Adipocyte (in vitro differentiated cells): Measurements from ENCODE around the gene LAMTOR5.
"Not testable (repeated sequence)": the region's sequence is repeated elsewhere in the genome, so short reads cannot be mapped to it uniquely, and the experiment has no call there.

Source experiments
- DNase-seq: peaks from one replicate; pipeline ENCODE4 v3.0.0-alpha.2; 2015; ENCODE audit warnings: low read depth
- H3K27me3 ChIP-seq: replicated peaks from 2 replicates; pipeline ENCODE4 v1.7.0; 2013; ENCODE audit warnings: mild to moderate bottlenecking, low read length, moderate library complexity; ENCODE audit not compliant: control insufficient read depth, insufficient read depth
- H3K36me3 ChIP-seq: 2 replicates; pipeline ENCODE4 v1.7.0; 2013; ENCODE audit warnings: low read length, mild to moderate bottlenecking, moderate library complexity; ENCODE audit not compliant: control insufficient read depth, insufficient read depth, severe bottlenecking
- H3K4me1 ChIP-seq: 2 replicates; pipeline ENCODE4 v1.7.0; 2013; ENCODE audit warnings: mild to moderate bottlenecking, low read length, moderate library complexity; ENCODE audit not compliant: control insufficient read depth, insufficient read depth
- H3K4me3 ChIP-seq: 2 replicates; pipeline ENCODE4 v1.7.0; 2013; ENCODE audit warnings: mild to moderate bottlenecking, low read length, moderate library complexity
- H3K9ac ChIP-seq: 2 replicates; pipeline ENCODE4 v1.7.0; 2013; ENCODE audit warnings: mild to moderate bottlenecking, low read length, moderate library complexity
- H3K9me3 ChIP-seq: 2 replicates; pipeline ENCODE4 v1.7.0; 2013; ENCODE audit warnings: mild to moderate bottlenecking, low read length, moderate library complexity; ENCODE audit not compliant: control insufficient read depth

LAMTOR5 gene

DNA sequence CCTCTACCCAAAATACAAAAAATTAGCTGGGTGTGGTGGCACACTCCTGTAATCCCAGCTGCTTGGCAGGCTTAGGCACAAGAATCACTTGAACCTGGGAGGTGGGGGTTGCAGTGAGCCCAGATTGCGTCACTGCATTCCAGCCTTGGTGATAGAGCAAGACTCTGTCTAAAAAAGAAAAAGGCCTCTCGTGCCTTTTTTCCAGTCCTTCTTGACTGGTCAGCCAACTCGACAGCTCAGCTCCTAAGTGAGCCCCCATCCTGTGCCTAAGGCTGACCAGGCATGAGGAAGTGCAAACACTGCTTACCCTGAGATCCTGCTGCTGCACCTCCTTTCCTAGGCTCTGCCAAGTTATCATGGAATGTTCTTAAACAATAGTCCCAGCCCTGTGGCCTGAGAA, 33.4 kb upstream of the LAMTOR5 start:
- DNase-seq = peak; percentile 77
- Histone ChIP-seq H3K4me1 (peaks cover 18% of the 10 kb centered on the region), H3K27me3 (no peaks in the 10 kb centered on the region), H3K9me3 (no peaks in the 10 kb centered on the region), H3K36me3 (no peaks in the 10 kb centered on the region), H3K9ac (peak overlapping the region; percentile 55), H3K4me3 (no peak overlapping the region)

DNA sequence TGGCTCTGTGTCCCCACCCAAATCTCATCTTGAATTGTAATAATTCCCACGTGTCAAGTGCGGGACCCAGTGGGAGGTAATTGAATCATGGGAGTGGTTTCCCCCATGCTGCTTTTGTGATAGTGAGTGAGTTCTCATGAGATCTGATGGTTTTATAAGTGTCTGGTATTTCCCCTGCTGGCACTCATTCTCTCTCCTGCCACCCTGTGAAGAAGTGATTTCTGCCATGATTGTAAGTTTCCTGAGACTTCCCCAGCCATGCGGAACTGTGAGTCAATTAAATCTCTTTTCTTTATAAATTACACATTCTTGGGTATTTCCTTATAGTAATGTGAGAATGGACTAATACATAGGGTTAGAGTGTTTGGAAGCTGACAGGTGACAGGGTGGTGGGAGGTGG, 32.4 kb upstream of the LAMTOR5 start:
- not testable (repeated sequence) for H3K27me3 ChIP-seq, H3K4me3 ChIP-seq, H3K9me3 ChIP-seq, H3K36me3 ChIP-seq, H3K9ac ChIP-seq, DNase-seq
- peaks cover 18% of the 10 kb centered on the region for H3K4me1 ChIP-seq

DNA sequence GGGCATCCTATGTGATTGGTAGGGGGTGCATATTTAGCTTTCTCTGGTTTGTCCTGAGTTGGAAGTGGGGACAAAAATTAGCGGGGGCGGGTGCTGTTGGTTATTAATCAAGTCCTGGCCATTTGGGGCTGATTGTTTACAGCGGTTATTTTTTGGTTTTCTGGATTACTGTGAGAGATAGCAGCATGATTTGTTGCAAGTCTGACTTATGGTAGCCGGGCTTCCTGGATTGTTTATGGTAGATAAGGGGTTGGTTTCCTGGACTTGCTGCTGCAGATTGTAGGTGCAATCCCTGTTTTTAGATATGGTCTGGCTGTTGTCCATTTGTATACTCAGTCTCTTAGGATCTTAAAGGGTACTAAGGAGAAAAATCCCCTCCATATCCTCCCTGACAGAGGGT, 31.4 kb upstream of the LAMTOR5 start:
- H3K36me3 ChIP-seq = no peaks in the 10 kb centered on the region
- no peak for DNase-seq
- no peak overlapping the region for H3K4me3 ChIP-seq
- H3K4me1 ChIP-seq = peaks cover 22% of the 10 kb centered on the region
- no peaks in the 10 kb centered on the region for H3K27me3 ChIP-seq
- H3K9ac ChIP-seq = no peak overlapping the region
- no peaks in the 10 kb centered on the region for H3K9me3 ChIP-seq

DNA sequence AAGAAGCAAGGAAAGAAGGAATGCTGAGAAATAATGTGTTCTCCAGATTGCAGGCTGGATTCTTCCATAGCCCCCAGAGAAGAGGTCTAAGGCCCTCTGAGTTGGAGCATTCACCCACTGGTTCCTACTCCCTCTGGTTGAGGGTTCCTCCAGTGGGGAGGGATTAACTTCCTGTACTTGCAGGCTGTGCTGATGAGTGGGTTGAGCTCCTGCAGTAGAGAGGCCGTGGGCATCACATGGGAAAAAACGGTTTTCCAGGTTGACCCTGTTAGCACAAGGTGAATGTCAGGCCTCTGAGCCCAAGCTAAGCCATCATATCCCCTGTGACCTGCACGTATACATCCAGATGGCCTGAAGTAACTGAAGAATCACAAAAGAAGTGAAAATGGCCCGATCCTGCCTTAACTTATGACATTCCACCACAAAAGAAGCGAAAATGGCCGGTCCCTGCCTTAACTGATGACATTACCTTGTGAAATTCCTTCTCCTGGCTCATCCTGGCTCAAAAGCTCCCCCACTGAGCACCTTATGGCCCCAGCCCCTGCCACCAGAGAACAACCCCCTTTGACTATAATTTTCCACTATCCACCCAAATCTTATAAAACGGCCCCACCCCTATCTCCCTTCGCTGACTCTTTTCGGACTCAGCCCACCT, 30.3 kb upstream of the LAMTOR5 start:
- not testable (repeated sequence) for H3K9ac ChIP-seq, H3K36me3 ChIP-seq, H3K4me3 ChIP-seq, H3K9me3 ChIP-seq, DNase-seq, H3K27me3 ChIP-seq
- H3K4me1 ChIP-seq = peaks cover 29% of the 10 kb centered on the region

DNA sequence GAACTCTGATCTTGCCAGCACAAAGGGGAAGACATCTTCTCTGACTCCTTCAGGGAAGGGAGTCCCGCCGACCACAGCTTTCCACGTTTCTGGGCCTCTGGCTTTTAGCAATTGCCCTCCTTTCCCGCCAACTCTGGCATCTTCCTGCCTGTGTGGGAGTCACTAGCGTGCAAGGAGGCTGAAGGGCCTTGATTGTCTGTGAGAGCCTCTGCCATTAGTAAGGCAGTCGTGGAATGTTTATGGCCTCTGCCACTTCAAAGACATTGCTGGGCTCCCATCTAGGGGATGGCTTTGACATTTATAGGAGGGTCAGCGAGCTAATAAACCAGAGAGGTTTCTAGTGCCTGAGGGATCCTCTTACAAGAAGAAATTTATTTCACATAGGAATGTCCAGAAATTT, 29.1 kb upstream of the LAMTOR5 start:
- Histone ChIP-seq H3K27me3 (peaks cover 4% of the 10 kb centered on the region), H3K4me3 (no peak overlapping the region), H3K9ac (no peak overlapping the region), H3K36me3 (no peaks in the 10 kb centered on the region), H3K9me3 (no peaks in the 10 kb centered on the region), H3K4me1 (peaks cover 21% of the 10 kb centered on the region)
- peak; percentile 11 for DNase-seq

DNA sequence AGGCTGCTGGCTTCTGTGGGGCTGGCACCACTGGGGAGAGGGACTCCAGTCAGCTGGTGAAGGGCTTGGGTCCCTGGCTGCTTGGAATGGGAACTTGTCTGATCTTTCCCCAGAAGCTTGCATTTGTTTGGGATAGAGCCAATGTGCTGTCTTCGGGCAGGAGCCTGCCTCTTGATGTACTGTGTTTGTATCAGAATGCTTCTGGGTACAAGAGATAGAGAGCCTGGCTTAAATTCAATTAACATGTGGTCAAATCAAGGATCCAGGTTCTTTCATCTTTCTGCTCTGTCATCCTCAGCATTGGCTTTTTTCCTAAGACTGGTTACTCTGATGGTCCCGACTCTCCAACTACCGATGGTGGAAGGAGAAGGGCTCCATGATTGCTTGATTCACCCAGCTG, 27.5 kb upstream of the LAMTOR5 start:
- no peak for DNase-seq
- H3K9me3 ChIP-seq = no peaks in the 10 kb centered on the region
- no peaks in the 10 kb centered on the region for H3K36me3 ChIP-seq
- H3K4me3 ChIP-seq = no peak overlapping the region
- no peak overlapping the region for H3K9ac ChIP-seq
- H3K4me1 ChIP-seq = peaks cover 12% of the 10 kb centered on the region
- H3K27me3 ChIP-seq = peaks cover 20% of the 10 kb centered on the region

DNA sequence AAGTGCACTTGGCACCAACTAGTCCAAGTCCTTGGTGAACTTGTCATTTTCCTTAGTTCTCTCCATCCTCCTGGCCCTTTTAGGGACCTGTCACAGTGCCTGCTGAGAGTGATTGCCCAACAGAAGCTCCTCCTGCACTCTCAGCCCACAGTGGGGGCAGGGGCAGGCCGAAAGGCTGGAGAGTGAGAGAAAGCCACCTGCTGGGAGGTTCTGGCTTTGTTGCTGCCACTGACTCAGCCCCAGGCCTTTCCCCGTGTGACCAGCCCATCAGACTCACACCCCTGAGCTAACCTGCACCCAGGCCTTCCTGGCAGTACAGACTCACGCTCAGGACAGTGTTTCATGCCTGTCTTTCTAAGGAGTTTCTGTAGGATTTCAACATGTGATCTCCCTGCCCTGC, 26.3 kb upstream of the LAMTOR5 start:
- H3K36me3 ChIP-seq = no peaks in the 10 kb centered on the region
- H3K9ac ChIP-seq = peak overlapping the region; percentile 46
- peaks cover 24% of the 10 kb centered on the region for H3K27me3 ChIP-seq
- H3K4me3 ChIP-seq = peak overlapping the region; percentile 24
- peak; percentile 43 for DNase-seq
- H3K4me1 ChIP-seq = peaks cover 15% of the 10 kb centered on the region
- H3K9me3 ChIP-seq = no peaks in the 10 kb centered on the region

DNA sequence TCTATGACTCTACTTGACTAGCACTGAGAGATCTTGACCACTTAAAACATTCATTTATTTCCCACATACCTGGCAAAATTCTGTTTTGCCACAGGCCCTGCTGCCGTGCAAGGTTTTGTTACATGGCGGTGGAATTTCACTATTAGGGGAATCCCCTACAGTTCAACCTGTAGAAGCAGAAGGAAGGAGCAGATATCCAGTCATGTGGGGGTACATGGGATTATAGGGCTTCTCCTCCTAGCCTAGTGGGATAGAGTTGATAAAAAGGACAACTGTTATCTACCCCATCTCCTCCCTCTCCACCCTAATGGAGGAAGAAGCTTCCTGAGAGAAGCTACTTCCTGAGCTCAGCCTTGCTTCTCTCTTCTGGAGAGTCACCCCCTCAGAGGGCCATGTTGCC, 25.7 kb upstream of the LAMTOR5 start:
- Histone ChIP-seq H3K9me3 (no peaks in the 10 kb centered on the region), H3K27me3 (peaks cover 24% of the 10 kb centered on the region), H3K4me1 (peaks cover 19% of the 10 kb centered on the region), H3K36me3 (no peaks in the 10 kb centered on the region), H3K4me3 (no peak overlapping the region), H3K9ac (no peak overlapping the region)
- DNase-seq = no peak

DNA sequence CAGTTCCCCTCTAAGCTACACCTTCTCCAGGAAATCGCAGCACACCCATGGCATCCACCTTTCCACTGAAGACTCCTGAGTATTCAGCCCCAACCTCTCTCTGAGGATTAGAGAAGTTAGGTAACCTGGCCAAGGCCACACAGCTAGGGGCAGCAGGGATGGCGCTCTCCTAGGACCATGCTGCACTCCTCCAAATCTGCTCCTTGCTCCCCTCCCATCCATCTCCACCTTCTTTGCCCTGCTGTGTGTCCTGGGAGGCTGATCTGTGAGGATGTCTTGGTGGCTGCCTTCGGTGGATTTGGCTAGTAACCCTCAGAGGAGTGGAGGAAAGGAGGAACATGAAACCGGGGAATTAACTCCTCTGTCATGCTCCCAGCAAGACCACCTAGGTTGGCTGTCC, 23.4 kb upstream of the LAMTOR5 start:
- Histone ChIP-seq H3K4me3 (no peak overlapping the region), H3K36me3 (no peaks in the 10 kb centered on the region), H3K27me3 (peaks cover 24% of the 10 kb centered on the region), H3K9me3 (no peaks in the 10 kb centered on the region), H3K9ac (no peak overlapping the region), H3K4me1 (peaks cover 25% of the 10 kb centered on the region)
- no peak for DNase-seq

DNA sequence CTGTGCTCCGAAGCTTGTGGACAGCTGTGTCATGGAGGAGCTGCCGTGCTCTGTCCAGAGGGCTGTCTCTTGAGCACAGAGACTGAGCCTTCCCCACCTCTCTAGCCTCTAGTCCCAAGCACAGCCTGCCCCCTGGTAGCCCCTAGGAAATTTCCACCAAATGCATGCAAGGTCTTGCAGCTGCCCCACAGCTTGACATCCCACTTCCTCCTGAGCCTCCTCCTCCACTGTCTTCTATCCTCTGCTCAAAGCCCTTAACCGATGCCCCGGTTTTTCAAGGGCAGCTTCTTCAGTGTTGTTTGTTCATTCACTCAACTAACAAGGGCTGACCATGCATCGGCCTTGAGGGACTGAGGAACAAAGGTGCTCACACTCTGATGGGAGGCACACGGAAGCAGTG, 22.9 kb upstream of the LAMTOR5 start:
- DNase-seq = no peak
- H3K27me3 ChIP-seq = peaks cover 24% of the 10 kb centered on the region

DNA sequence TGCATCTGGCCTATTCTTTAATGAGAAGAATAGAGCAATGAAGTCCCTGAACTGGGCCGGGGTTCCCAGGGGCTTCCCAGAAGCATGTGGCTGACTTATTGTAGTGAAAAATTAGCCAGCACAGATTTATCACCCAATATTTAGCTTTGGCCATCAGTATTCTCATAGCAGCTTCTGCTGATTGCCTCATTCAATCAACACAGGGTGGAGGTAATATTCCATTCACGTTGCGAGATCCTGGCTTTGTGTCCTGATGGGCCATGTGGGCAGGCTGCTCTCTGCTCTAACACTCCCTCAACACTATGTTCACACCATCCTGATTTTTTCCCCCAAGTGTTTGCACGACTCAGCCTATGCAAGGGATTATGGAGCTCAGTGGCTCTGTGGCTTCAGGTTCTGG, 21.5 kb upstream of the LAMTOR5 start:
- H3K36me3 ChIP-seq = no peaks in the 10 kb centered on the region
- H3K27me3 ChIP-seq = peaks cover 24% of the 10 kb centered on the region
- no peaks in the 10 kb centered on the region for H3K9me3 ChIP-seq
- no peak for DNase-seq
- H3K9ac ChIP-seq = no peak overlapping the region
- peaks cover 39% of the 10 kb centered on the region for H3K4me1 ChIP-seq
- no peak overlapping the region for H3K4me3 ChIP-seq

More for the DNA sequence above, 22.9 kb upstream of the LAMTOR5 start:
- no peak overlapping the region for H3K9ac ChIP-seq
- H3K36me3 ChIP-seq = no peaks in the 10 kb centered on the region
- H3K4me3 ChIP-seq = no peak overlapping the region
- peaks cover 31% of the 10 kb centered on the region for H3K4me1 ChIP-seq
- no peaks in the 10 kb centered on the region for H3K9me3 ChIP-seq

DNA sequence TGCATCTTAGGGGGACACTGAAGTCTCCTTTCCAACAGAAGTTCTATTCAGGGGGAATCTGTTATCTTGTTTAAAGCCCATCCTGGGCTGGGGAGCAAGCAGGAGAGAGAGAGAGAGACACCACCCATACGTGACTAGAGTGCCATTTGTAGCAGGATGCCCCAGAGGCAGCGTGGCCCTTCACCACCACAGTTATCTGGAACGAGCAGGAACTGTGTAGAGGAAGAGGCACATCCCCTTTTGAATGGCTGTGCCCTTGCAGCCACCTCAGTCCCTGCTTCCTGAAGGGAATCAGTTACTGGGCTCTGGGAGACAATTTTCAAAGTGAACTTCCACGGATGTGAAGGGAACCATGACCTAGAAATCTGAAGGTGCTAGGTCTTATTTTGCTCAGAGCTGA, 19.4 kb upstream of the LAMTOR5 start:
- H3K9ac ChIP-seq = no peak overlapping the region
- peaks cover 1% of the 10 kb centered on the region for H3K9me3 ChIP-seq
- DNase-seq = no peak
- H3K4me1 ChIP-seq = peaks cover 44% of the 10 kb centered on the region
- peaks cover 23% of the 10 kb centered on the region for H3K27me3 ChIP-seq
- H3K4me3 ChIP-seq = no peak overlapping the region
- no peaks in the 10 kb centered on the region for H3K36me3 ChIP-seq
